Activated CD4-positive, alpha-beta T cell treated with anti-CD3 and anti-CD28 coated beads for 4 hours (primary cell): ENCODE measurements around the gene METTL21C.

Experiments
- DNase-seq, 2 donors: peaks; one replicate each; pipeline ENCODE4 v3.0.0-alpha.2; 2020

Gene METTL21C

GRCh38 chr13:102694937-102695336 lies at the start of gene METTL21C:
Gene METTL21C, minus strand, starts transcription at chr13:102695044. Its CDS starts 546 bp downstream, at chr13:102694498.
- no peak for DNase-seq

- no peak for DNase-seq
Measured at GRCh38 chr13:102742506-102742905, 47.7 kb upstream of the METTL21C start.

GRCh38 chr13:102742101-102742500 lies 47.3 kb upstream of the METTL21C start:
- no peak for DNase-seq

- no peak for DNase-seq
Measured at GRCh38 chr13:102729560-102730270, 34.9 kb upstream of the METTL21C start.

- DNase-seq, result no peak
Measured at GRCh38 chr13:102726430-102726829, 31.6 kb upstream of the METTL21C start.

- no peak for DNase-seq
Measured at GRCh38 chr13:102724923-102725322, 30.1 kb upstream of the METTL21C start.

- no peak for DNase-seq
Measured at GRCh38 chr13:102721800-102722231, 27.0 kb upstream of the METTL21C start.

GRCh38 chr13:102718746-102719145 lies 23.9 kb upstream of the METTL21C start:
- DNase-seq, result no peak

- DNase-seq, result no peak
Measured at GRCh38 chr13:102715447-102715846, 20.6 kb upstream of the METTL21C start.

- DNase-seq, result no peak
Measured at GRCh38 chr13:102710261-102710679, 15.4 kb upstream of the METTL21C start.

GRCh38 chr13:102709536-102709935 lies 14.7 kb upstream of the METTL21C start:
- DNase-seq, result no peak

- no peak for DNase-seq
Measured at GRCh38 chr13:102708991-102709390, 14.1 kb upstream of the METTL21C start.

- DNase-seq, result no peak
Measured at GRCh38 chr13:102708211-102708610, 13.4 kb upstream of the METTL21C start.

- DNase-seq, result no peak
Measured at GRCh38 chr13:102707467-102707866, 12.6 kb upstream of the METTL21C start.

GRCh38 chr13:102704238-102705058 lies 9.6 kb upstream of the METTL21C start:
- no peak for DNase-seq

- no peak for DNase-seq
Measured at GRCh38 chr13:102703726-102704035, 8.8 kb upstream of the METTL21C start.

GRCh38 chr13:102702965-102703725 lies 8.3 kb upstream of the METTL21C start:
- no peak for DNase-seq

GRCh38 chr13:102701331-102701730 lies 6.5 kb upstream of the METTL21C start:
- DNase-seq, result no peak

GRCh38 chr13:102700088-102701031 lies 5.5 kb upstream of the METTL21C start:
- DNase-seq, result no peak

- DNase-seq, result no peak
Measured at GRCh38 chr13:102699504-102699903, 4.7 kb upstream of the METTL21C start.

- DNase-seq, result no peak
Measured at GRCh38 chr13:102698649-102698980, 3.8 kb upstream of the METTL21C start.

GRCh38 chr13:102697929-102698648 lies 3.2 kb upstream of the METTL21C start:
- DNase-seq, result no peak
